ENCODE results near the gene SNAI3.

Gene SNAI3

DNA sequence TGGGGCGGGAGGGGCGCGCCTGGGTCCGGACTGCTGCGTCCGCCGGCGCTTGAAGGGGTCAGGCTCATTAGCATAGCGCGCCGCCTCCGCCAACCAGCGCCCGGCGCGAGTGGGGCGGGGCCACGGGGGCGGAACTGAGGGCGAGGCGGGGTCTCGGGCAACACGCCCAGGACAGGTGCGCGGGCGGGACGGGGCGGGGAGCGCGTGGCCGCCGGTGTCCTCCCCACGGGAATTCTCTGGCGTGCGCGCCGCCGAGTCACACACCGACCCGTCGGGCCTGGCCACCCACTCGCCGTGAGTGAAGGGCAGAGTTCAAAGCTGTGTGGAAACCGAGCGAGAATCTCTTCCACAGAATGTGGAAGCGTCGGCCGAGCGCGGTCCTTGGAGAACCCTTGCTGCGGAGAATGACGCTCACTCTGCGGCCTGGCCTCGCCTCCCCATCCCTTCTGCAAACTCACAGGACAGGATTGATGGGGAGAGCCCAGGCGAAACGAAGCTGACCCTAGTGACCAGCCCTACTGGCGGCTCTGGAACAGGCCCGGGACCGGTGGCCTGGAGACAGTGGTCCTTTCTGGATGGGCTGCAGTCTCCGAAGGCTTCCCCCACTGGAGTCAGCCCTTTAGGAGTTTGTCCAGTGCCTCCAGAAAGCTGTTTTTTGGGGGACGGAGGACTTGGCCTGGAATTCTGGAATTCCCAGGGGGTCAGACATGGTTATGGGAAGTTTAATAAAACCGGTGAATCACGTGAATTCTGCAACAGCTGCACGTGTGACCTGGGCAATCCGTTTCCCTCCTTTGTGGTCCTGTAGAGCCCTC lies at the start of gene SNAI3:
Gene SNAI3, minus strand, starts transcription at position 69 of the 815 bp plus-strand sequence. CDS start 101 bp downstream, outside the sequence.
- DNase-seq (ENCODE audit: low read depth, low spot score) = peak; percentile 66

DNA sequence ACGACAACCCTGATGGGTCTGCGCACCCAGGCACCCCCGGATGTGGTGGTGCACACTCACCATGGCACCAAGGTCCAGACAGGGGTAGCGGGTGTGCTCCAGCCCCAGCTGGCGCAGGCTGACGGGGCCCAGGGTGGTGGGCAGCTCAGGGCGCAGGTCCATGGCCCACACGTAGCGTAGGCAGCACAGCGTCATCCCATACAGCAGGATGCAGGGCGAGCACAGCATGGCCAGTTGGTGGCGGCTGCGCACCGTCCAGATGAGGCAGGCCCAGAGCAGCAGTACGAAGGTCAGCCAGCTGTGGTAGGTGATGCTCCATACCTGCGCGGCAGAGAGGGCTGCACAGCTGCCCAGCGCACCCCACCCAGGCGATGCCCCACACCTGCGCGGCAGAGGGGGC lies 49.8 kb upstream of the SNAI3 start:
- DNase-seq (ENCODE audit: low read depth, low spot score) = no peak

- no peak for DNase-seq (ENCODE audit: low read depth, low spot score)
Observed at GRCh38 chr16:88735616-88736015, 49.3 kb upstream of the SNAI3 start.

DNA sequence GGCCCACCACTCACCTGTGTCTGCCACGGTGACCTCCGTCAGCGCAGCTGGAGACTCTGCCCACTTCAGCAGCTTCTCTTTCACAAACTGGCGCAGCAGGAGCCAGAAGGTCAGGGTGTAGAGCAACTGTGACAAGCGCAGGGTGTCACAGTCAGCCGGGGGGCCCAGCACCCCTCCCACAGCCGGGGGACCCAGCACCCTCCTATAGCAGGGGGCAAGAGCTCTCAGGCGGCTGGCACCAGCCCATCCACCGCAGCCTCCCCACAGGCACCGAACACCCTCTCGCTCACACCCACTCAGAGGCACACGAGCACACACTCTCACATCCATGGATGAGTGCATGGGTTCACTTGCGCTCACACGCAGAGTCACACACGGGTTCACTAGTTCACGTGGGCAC lies 48.8 kb upstream of the SNAI3 start:
- no peak for DNase-seq (ENCODE audit: low read depth, low spot score)

- no peak for DNase-seq (ENCODE audit: low read depth, low spot score)
Observed at GRCh38 chr16:88734361-88734728, 48.0 kb upstream of the SNAI3 start.

DNA sequence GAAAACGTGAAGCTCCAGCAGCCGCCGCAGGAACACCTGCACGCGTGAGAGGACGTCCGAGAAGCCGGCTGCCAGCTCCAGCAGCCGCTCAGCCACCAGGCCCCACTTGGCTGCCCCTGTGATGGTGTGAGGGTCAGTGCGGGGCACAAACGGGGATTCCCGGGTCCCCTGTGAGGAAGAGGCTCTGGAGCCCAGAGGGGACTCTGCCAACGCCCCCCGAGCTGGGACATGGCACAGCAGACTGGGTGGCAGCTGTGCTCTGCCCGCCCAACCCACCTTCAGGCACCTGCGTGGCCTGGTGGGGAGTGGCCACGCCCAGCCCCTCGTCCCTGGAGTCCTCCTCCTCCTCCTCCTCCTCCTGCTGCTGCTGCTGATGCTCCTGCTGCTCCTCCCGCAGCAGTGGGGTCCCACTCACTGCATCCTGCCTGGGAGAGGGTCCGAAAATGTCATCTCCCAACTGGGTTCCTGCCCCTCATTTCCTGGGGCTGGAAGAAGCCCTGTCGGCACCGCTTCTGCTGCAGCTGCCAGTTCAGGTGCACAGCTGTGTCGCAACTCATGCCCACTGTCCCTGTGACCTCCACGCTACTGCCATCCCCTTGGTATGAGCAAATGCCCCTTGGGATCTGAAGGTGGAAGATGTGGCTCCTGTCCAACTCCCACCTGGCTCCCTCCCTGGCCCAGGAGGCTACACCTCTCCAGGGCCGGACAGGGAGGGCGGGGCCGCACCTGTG lies 47.5 kb upstream of the SNAI3 start:
- DNase-seq (ENCODE audit: low read depth, low spot score) = no peak

DNA sequence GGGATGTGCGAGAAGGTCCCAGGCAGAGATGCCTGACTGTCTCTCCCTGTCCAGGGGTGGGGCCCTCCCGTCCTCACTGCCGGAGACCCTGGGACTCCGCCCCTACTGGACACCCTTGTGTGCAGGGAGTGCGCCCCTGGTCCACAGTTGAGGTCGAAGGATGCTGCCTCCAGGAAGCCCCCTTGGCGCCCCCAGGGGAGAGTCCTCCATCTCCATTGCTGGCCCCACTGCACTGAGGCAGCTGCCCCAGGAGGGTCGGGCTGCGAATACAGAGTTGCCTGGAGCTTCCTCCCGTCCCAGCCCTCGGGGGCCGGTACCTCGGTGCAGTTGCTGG lies 46.6 kb upstream of the SNAI3 start:
- DNase-seq (ENCODE audit: low read depth, low spot score) = no peak

- DNase-seq (ENCODE audit: low read depth, low spot score) = no peak
Observed at GRCh38 chr16:88732172-88732960, 46.1 kb upstream of the SNAI3 start.

DNA sequence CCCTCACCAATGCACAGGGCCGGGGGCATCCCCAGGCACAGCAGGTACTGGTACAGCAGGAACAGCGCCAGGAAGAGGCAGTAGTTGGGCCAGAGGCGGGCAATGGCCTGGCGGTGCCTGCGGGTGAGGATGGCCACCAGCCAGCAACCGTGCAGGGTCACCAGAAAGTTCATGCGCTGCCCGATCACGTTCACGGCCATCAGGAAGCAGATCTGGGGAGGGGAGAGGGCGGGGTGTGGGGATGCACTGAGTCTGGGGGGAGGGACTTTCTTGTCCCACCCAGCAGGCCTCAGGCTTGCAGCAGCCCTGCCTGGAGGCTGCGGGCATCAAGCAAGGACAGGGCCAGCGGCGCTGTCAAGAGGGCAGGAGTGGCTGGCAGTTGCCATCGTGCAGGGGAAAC lies 45.4 kb upstream of the SNAI3 start:
- DNase-seq (ENCODE audit: low read depth, low spot score) = no peak

DNA sequence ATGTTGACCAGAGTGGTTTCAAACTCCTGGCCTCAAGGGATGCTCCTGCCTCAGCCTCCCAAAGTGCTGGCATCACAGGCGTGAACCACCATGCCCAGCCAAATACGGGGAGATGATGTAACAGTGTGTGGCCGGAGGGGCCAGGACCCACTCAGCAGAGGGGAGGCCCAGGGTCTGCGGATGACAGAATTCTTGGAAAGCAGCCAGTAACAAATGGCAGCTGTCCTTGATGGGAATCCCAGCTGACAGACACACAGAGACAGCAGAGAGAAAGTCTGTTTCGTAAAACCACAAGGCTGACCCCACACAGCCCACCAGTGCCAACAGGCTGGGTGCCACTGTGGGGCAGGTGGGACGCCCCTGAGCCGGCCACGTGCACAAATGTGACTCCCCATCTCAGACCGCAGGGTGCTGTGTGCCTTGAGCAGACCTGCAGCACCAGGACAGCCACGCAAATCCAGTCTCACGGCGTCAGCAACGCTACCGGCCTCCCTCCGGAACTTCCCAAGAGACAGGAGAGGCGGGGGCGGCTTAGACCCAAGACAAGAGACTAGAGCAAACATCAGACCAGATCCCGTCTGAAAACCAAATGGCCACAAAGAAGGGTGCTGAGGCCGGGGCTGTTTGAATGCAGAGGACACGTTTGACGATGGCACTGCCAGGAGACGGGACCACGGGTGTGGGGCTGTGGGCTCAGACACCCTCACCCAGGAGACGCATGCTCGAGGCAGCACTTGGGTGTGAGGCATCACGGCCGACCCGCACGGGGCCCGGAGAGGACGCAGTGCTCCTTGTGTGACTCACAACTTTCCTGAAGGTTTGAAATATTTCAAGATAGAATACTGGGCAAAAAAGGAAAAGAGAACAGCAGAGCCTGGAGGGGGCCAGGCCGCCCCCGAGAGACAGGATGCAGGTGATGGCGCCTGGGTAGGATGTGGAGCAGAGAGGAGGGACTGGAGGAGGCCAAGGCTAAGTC lies 44.6 kb upstream of the SNAI3 start:
- DNase-seq (ENCODE audit: low read depth, low spot score) = no peak

DNA sequence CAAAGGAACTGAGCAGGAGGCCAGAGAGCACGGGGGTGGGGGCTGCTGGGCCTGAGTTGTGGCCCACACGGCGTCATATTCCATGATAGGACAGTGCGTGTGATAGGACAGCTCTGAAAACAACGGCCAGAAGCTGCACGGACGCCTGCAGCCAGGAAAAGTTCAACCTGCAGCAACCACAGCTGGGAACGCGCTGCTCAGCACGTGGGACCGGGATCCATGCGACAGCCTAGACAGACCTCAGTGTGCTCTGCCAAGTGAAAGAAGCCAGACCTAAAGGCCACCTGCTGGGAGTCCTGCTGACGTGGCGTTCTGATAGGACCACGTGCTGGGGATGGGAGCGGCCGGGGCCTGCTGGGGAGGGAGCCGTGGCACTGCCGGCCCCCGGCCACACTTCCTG lies 41.6 kb upstream of the SNAI3 start:
- no peak for DNase-seq (ENCODE audit: low read depth, low spot score)

- DNase-seq (ENCODE audit: low read depth, low spot score) = no peak
Observed at GRCh38 chr16:88726981-88727380, 40.7 kb upstream of the SNAI3 start.

DNA sequence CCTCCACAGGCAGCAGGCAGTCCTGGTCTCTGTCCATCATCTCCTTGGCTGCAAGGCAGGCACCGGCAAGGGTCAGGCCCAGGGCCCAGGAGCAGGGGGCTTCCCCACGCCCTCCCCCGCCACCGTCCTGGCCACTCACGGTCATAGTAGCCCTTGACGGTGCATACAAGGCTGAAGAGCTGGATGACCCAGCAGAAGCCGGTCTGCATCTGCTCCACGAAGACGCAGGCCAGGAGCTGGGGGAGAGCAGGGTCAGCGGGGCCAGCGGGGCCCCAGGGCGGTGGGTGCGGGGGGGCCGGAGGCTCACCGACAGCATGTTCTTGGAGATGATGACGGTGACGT lies 40.1 kb upstream of the SNAI3 start:
- no peak for DNase-seq (ENCODE audit: low read depth, low spot score)

DNA sequence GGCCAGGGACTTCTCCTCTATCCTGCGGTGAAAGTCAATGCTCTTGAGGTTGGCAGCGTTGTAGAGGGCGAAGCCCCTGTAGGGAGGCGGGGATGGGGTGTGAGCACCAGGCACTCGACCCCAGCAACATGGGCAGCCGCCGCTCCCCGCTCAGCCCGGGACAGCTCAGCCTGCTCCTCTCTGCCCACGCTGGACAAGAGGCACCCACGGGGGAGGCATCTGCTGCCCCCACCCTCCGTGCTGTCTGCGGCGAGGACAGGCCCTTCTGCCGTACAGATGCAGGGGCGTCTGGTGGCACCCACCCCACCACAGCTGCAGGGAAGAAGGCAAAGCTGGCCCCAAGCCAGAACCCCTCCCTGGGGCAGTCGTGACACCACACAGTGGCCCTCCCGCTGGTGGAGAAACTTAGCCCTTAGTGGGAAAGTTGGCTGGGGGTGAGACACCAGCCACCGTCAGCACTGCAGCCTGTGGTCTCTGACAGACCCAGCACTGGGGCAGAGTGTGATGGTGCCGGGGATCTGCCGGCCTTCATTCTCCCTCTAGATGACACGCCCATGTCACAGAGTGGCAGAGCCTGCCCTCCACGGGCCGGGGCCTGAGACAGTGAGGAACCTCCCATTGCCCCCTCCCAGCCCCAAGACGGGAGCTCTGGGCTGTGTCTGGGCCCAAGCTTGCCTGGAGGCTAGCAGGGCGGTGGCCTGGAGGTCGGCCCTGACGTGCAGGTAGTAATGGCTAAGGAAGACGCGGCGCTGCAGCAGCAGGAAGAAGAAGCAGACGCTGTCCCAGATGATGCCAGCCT lies 39.5 kb upstream of the SNAI3 start:
- no peak for DNase-seq (ENCODE audit: low read depth, low spot score)

- no peak for DNase-seq (ENCODE audit: low read depth, low spot score)
Observed at GRCh38 chr16:88724855-88725555, 38.7 kb upstream of the SNAI3 start.

DNA sequence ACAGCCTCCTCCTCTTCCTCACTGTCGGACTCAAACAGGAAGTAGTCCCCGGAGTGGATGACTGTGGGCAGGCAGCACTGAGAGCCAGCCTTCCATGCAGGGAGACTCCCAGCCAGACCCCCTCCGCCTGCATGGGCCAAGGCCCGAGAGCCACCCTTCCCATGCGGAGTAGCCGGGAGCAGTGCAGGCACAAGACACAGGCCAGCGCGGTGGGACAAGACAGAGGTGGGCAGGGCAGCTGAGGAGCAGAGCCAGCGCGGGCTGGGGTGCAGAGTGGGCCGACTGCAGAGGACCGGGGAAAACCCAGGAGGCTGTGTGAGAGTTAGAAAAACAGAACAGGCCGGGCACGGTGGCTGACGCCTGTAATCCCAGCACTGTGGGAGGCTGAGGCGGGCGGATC lies 37.6 kb upstream of the SNAI3 start:
- DNase-seq (ENCODE audit: low read depth, low spot score) = no peak

GRCh38 chr16:88723507-88723887 lies 37.2 kb upstream of the SNAI3 start:
- DNase-seq (ENCODE audit: low read depth, low spot score) = no peak

GRCh38 chr16:88722784-88723506 lies 36.6 kb upstream of the SNAI3 start:
- no peak for DNase-seq (ENCODE audit: low read depth, low spot score)
